GM19099 (cell line): ENCODE data around the gene DPYSL3.

Source experiments
- POLR2A ChIP-seq: IDR thresholded peaks from 3 replicates; pipeline ENCODE4 v1.6.1; 2011; ENCODE audit warnings: low read depth; ENCODE audit not compliant: insufficient read length; ENCODE audit errors: extremely low read depth

The DPYSL3 gene

GRCh38 chr5:147441191-147441695, 68.6 kb downstream of the DPYSL3 start:
- no peak for TF ChIP-seq POLR2A

- TF ChIP-seq POLR2A: no peak
Measured at GRCh38 chr5:147439254-147439653, 70.6 kb downstream of the DPYSL3 start.

GRCh38 chr5:147437161-147437596, 72.7 kb downstream of the DPYSL3 start:
- no peak for TF ChIP-seq POLR2A

GRCh38 chr5:147436596-147436995, 73.3 kb downstream of the DPYSL3 start:
- no peak for TF ChIP-seq POLR2A

GRCh38 chr5:147434049-147434448, 75.8 kb downstream of the DPYSL3 start:
- no peak for TF ChIP-seq POLR2A

GRCh38 chr5:147432323-147432722, 77.5 kb downstream of the DPYSL3 start:
- TF ChIP-seq POLR2A: no peak

GRCh38 chr5:147431586-147431985, 78.3 kb downstream of the DPYSL3 start:
- no peak for TF ChIP-seq POLR2A

GRCh38 chr5:147430628-147431027, 79.2 kb downstream of the DPYSL3 start:
- TF ChIP-seq POLR2A: no peak

GRCh38 chr5:147427521-147428401, 82.1 kb downstream of the DPYSL3 start:
- TF ChIP-seq POLR2A: no peak

GRCh38 chr5:147426640-147427327, 83.1 kb downstream of the DPYSL3 start:
- TF ChIP-seq POLR2A: no peak

GRCh38 chr5:147418613-147419012, 91.3 kb downstream of the DPYSL3 start:
- no peak for TF ChIP-seq POLR2A

- TF ChIP-seq POLR2A: no peak
Measured at GRCh38 chr5:147417135-147417813, 92.6 kb downstream of the DPYSL3 start.

- TF ChIP-seq POLR2A: no peak
Measured at GRCh38 chr5:147415651-147416050, 94.2 kb downstream of the DPYSL3 start.

GRCh38 chr5:147413266-147413665, 96.6 kb downstream of the DPYSL3 start:
- no peak for TF ChIP-seq POLR2A

GRCh38 chr5:147412561-147412960, 97.3 kb downstream of the DPYSL3 start:
- TF ChIP-seq POLR2A: no peak

- TF ChIP-seq POLR2A: no peak
Measured at GRCh38 chr5:147411359-147412319, 98.2 kb downstream of the DPYSL3 start.
